LNCAP (cell line): Measurements from ENCODE around the gene EXOC3L2.

Experiments
- CTCF ChIP-seq: fragments of 450-650 bp; IDR thresholded peaks from 2 replicates; pipeline ENCODE4 v1.5.1; 2017; ENCODE audit warnings: mild to moderate bottlenecking

Gene EXOC3L2

GRCh38 chr19:45279587-45280192, 34.5 kb upstream of the EXOC3L2 start:
- no peak for TF ChIP-seq CTCF

GRCh38 chr19:45278087-45278486, 32.9 kb upstream of the EXOC3L2 start:
- no peak for TF ChIP-seq CTCF

- no peak for TF ChIP-seq CTCF
Observed at GRCh38 chr19:45276284-45276687, 31.1 kb upstream of the EXOC3L2 start.

GRCh38 chr19:45275370-45275971, 30.3 kb upstream of the EXOC3L2 start:
- no peak for TF ChIP-seq CTCF

GRCh38 chr19:45273521-45273855, 28.3 kb upstream of the EXOC3L2 start:
- no peak for TF ChIP-seq CTCF

GRCh38 chr19:45271735-45272108, 26.5 kb upstream of the EXOC3L2 start:
- no peak for TF ChIP-seq CTCF

GRCh38 chr19:45271098-45271734, 26.0 kb upstream of the EXOC3L2 start:
- TF ChIP-seq CTCF: no peak
